Fibroblast of lung (primary cell): ENCODE data around the gene SEMA3E.

Experiments
- EZH2 ChIP-seq: IDR thresholded peaks from 2 replicates; pipeline ENCODE4 v1.5.1; 2012; ENCODE audit warnings: low read length, control low read depth, mild to moderate bottlenecking; ENCODE audit errors: missing control alignments
- TF ChIP-seq, protein P1 (sequence below), 2 donors: IDR thresholded peaks in 1 of 2; conservative IDR thresholded peaks in 1 of 2; 1 replicate in 1 of 2; 2 replicates in 1 of 2; pipeline ENCODE4 v1.5.1; 2011 to 2012; ENCODE audit warnings: low read length in 2 of 2, control low read depth in 1 of 2, inconsistent platforms in 1 of 2, low read depth in 1 of 2, mild to moderate bottlenecking in 1 of 2

- TF ChIP-seq, protein P1, sequence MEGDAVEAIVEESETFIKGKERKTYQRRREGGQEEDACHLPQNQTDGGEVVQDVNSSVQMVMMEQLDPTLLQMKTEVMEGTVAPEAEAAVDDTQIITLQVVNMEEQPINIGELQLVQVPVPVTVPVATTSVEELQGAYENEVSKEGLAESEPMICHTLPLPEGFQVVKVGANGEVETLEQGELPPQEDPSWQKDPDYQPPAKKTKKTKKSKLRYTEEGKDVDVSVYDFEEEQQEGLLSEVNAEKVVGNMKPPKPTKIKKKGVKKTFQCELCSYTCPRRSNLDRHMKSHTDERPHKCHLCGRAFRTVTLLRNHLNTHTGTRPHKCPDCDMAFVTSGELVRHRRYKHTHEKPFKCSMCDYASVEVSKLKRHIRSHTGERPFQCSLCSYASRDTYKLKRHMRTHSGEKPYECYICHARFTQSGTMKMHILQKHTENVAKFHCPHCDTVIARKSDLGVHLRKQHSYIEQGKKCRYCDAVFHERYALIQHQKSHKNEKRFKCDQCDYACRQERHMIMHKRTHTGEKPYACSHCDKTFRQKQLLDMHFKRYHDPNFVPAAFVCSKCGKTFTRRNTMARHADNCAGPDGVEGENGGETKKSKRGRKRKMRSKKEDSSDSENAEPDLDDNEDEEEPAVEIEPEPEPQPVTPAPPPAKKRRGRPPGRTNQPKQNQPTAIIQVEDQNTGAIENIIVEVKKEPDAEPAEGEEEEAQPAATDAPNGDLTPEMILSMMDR (conservative IDR thresholded peaks at IDR 0.05 in 1 of 2, IDR thresholded peaks at IDR 0.05 in 1 of 2; ENCODE audit: low read depth in 1 of 2, low read length in 2 of 2), result no peak
- TF ChIP-seq EZH2, result no peak
Observed at GRCh38 chr7:83614112-83614511, 34.8 kb downstream of the SEMA3E start.
